ENCODE results near the gene SOCS7. TPM values are rescaled to one million over a fixed set of nuclear protein-coding genes. Genes with fewer than 3 reads are reported as not detected.
A peak's percentile ranks its signal among the peaks of the same experiment; 100 is the strongest.

The SOCS7 gene
- total RNA-seq, 1 experiment from 2014 or later: 7.4 TPM

DNA sequence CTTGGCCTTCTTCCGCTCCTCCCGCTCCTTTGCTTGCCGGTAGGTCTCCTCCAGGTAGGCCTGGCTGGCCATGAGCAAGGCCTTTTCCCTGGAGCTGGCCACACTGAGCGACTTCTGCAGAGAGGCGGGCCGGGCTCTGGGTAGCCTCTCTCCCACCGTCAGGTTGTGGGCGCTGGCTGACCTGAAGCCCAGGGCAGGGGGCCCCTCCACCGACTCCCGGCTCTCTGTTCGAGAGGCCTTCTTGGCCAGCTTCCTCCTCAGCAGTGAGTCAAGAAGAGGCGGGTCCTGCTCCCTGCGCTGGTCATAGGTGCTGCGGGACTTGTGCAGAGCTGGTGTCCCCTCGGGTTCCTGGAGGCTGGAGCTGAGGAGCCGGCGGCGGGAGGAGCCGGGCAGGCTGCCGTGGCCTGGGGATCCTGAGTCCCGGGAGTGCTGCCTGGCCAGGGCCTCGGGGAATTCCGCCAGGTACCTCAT lies 20.7 kb upstream of the SOCS7 start:
- ChIA-PET CTCF (no interaction called here), POLR2A (ENCODE audit: unreplicated experiment) (no interaction called here)
- no peak overlapping the region for H3K9ac ChIP-seq (ENCODE audit: low read length)
- H3K27ac ChIP-seq (ENCODE audit: low read length): no peak overlapping the region
- TF ChIP-seq CTCF (conservative IDR thresholded peaks at IDR 0.05; ENCODE audit: low read depth, low read length) (no peak), EZH2phosphoT487 (IDR thresholded peaks at IDR 0.05; ENCODE audit: borderline replicate concordance, low read length) (no peak), EZH2 (IDR thresholded peaks at IDR 0.05; ENCODE audit: low read length, unreplicated experiment) (no peak)
- H3K79me2 ChIP-seq (ENCODE audit: low read length): no peaks in the 10 kb centered on the region
- no peaks in the 10 kb centered on the region for H3K9me3 ChIP-seq (ENCODE audit: low read length)
- H3F3A ChIP-seq (ENCODE audit: low read length, unreplicated experiment): no peaks in the 10 kb centered on the region
- H3K36me3 ChIP-seq (ENCODE audit: low read depth, low read length): no peaks in the 10 kb centered on the region
- DNase-seq: no peak
- H3K4me3 ChIP-seq (ENCODE audit: low read length): no peak overlapping the region
- no peak overlapping the region for H2AFZ ChIP-seq (ENCODE audit: low read length)
- H3K9me2 ChIP-seq (replicated peaks; ENCODE audit: low read length): no peaks in the 10 kb centered on the region
- no TSS peak for BruUV-seq (replicated peaks)
- intact Hi-C loops (cut with micrococcal nuclease): no loop called here
- H3K4me1 ChIP-seq (ENCODE audit: insufficient read depth, low read length): no peaks in the 10 kb centered on the region
- H3K27me3 ChIP-seq (ENCODE audit: low read length): no peaks in the 10 kb centered on the region
- no peak for ATAC-seq
- H3K4me2 ChIP-seq (ENCODE audit: low read length): no peak overlapping the region
- no peaks in the 10 kb centered on the region for H4K20me1 ChIP-seq (ENCODE audit: low read length)

- no peak for TF ChIP-seq EZH2phosphoT487 (IDR thresholded peaks at IDR 0.05; ENCODE audit: borderline replicate concordance, low read length)
- no peak for TF ChIP-seq CTCF (conservative IDR thresholded peaks at IDR 0.05; ENCODE audit: low read depth, low read length)
- TF ChIP-seq EZH2 (IDR thresholded peaks at IDR 0.05; ENCODE audit: low read length, unreplicated experiment): no peak
- no peak overlapping the region for H3K4me3 ChIP-seq (ENCODE audit: low read length)
- H3K9me2 ChIP-seq (replicated peaks; ENCODE audit: low read length): no peaks in the 10 kb centered on the region
- no peak overlapping the region for H2AFZ ChIP-seq (ENCODE audit: low read length)
- H3K79me2 ChIP-seq (ENCODE audit: low read length): no peaks in the 10 kb centered on the region
- intact Hi-C loops (cut with micrococcal nuclease): no loop called here
- no peaks in the 10 kb centered on the region for H3F3A ChIP-seq (ENCODE audit: low read length, unreplicated experiment)
- BruUV-seq (replicated peaks): no TSS peak
- H3K9me3 ChIP-seq (ENCODE audit: low read length): no peaks in the 10 kb centered on the region
- no peak for ATAC-seq
- no peak for DNase-seq
- H3K9ac ChIP-seq (ENCODE audit: low read length): no peak overlapping the region
- no peak overlapping the region for H3K27ac ChIP-seq (ENCODE audit: low read length)
- H3K36me3 ChIP-seq (ENCODE audit: low read depth, low read length): no peaks in the 10 kb centered on the region
- no peaks in the 10 kb centered on the region for H3K4me1 ChIP-seq (ENCODE audit: insufficient read depth, low read length)
- POLR2A ChIA-PET (ENCODE audit: unreplicated experiment): no interaction called here
- CTCF ChIA-PET: no interaction called here
- no peaks in the 10 kb centered on the region for H3K27me3 ChIP-seq (ENCODE audit: low read length)
- no peak overlapping the region for H3K4me2 ChIP-seq (ENCODE audit: low read length)
- no peaks in the 10 kb centered on the region for H4K20me1 ChIP-seq (ENCODE audit: low read length)
Observed at GRCh38 chr17:38332735-38333134, 18.9 kb upstream of the SOCS7 start.

DNA sequence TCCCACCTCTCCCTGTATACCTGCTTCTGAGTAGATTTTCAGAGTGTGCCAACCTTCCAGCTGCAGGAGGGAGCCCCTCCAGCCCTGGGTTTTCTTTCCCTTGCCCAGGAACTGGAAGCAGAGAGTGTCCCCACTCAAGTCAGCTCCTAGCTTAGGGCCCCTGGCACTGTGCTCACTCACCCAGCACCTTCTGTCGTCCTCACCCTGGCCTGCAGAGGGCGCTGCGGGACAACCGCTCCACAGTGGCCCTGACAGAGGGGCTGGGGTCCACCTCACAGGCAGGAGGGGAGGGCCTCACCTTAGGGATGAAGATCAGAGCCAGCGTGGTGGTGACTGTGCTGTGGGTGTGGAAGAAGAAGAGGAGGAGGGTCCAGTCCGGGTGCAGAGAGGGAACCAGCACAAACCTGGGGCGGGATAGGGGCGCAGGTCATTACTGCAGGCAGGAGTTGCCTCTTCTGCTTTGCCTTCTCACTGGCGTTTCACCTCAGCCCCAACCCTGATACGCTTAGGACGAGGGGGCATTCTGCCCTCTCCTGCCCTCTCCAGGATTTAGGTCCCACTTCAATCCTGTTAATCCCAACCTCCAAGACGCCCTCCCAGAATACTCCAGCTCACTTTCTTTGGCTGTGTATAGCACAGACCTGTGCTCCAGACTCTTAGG lies 17.9 kb upstream of the SOCS7 start:
- peak; percentile 58 for ATAC-seq
- no TSS peak for BruUV-seq (replicated peaks)
- CTCF ChIA-PET: interaction anchor here (0.7 to 1.0 kb wide), 2 partner anchors 15 to 70 kb away, joined by 3 to 4 read pairs; no protein-coding TSS in a partner anchor
- no peaks in the 10 kb centered on the region for H3K9me2 ChIP-seq (replicated peaks; ENCODE audit: low read length)
- intact Hi-C loops (cut with micrococcal nuclease): no loop called here
- no peak overlapping the region for H3K27ac ChIP-seq (ENCODE audit: low read length)
- H2AFZ ChIP-seq (ENCODE audit: low read length): no peak overlapping the region
- POLR2A ChIA-PET (ENCODE audit: unreplicated experiment): no interaction called here
- no peak overlapping the region for H3K4me2 ChIP-seq (ENCODE audit: low read length)
- H3K4me1 ChIP-seq (ENCODE audit: insufficient read depth, low read length): no peaks in the 10 kb centered on the region
- no peaks in the 10 kb centered on the region for H3K79me2 ChIP-seq (ENCODE audit: low read length)
- no peak overlapping the region for H3K4me3 ChIP-seq (ENCODE audit: low read length)
- DNase-seq: peak; percentile 39
- peak; percentile 80 for TF ChIP-seq CTCF (conservative IDR thresholded peaks at IDR 0.05; ENCODE audit: low read depth, low read length)
- TF ChIP-seq EZH2 (IDR thresholded peaks at IDR 0.05; ENCODE audit: low read length, unreplicated experiment): no peak
- no peak for TF ChIP-seq EZH2phosphoT487 (IDR thresholded peaks at IDR 0.05; ENCODE audit: borderline replicate concordance, low read length)
- H4K20me1 ChIP-seq (ENCODE audit: low read length): no peaks in the 10 kb centered on the region
- H3K9ac ChIP-seq (ENCODE audit: low read length): no peak overlapping the region
- H3F3A ChIP-seq (ENCODE audit: low read length, unreplicated experiment): no peaks in the 10 kb centered on the region
- no peaks in the 10 kb centered on the region for H3K9me3 ChIP-seq (ENCODE audit: low read length)
- no peaks in the 10 kb centered on the region for H3K27me3 ChIP-seq (ENCODE audit: low read length)
- no peaks in the 10 kb centered on the region for H3K36me3 ChIP-seq (ENCODE audit: low read depth, low read length)

Data from PC-3 (cell line).